MM.1S (cell line): ENCODE data around the gene TRIM54.

Source experiments
- EZH2 ChIP-seq: fragments of 300-600 bp; sonication (generic); optimal IDR thresholded peaks from 2 replicates; pipeline ENCODE3; 2017; ENCODE audit warnings: low read depth, mild to moderate bottlenecking, antibody characterized with exemption, low read length, mixed read lengths
- EZH2phosphoT487 ChIP-seq: fragments of 300-600 bp; sonication (generic); IDR thresholded peaks from 2 replicates; pipeline ENCODE4 v1.6.1; 2018; ENCODE audit warnings: antibody characterized with exemption, low read length
- TF ChIP-seq, protein P1 (sequence below): fragments of 300-600 bp; sonication (generic); IDR thresholded peaks from 2 replicates; pipeline ENCODE4 v1.5.1; 2016; ENCODE audit warnings: antibody characterized with exemption, low read length, mixed read lengths

DNA sequence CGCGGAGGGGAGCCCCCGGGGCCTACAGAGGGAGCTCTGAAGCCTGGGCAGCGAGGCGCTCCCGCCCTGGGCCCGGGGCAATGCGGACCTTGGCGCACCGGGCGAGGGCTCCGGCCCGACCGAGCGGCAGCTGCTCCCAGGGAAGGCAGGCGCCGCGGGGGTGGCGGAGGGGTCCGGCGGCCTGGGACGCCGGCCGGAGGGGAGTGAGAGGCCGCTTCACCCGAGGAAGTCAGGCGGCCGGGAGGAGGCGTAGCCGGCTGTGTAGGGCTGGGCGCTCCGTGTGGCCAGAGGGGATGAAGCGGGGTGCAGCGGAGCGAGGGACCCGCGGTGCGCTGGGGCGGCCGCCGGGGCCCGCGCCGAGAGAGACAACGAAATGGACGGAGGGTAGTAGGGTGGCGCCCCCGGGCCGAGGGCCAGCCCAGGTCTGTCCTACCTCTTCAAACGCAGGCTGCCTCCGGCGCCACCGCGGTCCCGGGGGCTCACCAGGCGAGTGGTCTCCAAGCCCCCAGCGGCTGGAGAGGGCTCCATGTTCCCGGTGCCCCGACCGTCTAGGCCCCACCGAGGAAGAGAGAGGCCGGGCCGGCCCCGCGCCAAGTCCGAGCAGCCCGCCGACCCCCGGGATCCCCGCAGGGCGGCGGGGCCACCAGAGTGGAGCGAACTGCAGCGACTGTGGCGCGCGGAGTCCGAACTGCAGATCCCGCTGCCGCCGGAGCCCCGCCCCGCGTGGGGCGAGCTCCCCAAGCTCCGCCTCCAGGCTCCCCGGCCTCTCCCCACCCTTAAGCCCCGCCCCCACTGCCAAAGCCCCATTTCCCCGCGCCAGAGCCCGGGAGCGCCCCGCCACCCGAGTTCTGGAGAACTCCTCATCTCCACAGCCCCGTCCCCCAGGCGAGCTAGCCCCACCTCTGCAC, 19.6 kb upstream of the TRIM54 start, which contains the start of gene SLC30A3:
- TF ChIP-seq, protein P1, sequence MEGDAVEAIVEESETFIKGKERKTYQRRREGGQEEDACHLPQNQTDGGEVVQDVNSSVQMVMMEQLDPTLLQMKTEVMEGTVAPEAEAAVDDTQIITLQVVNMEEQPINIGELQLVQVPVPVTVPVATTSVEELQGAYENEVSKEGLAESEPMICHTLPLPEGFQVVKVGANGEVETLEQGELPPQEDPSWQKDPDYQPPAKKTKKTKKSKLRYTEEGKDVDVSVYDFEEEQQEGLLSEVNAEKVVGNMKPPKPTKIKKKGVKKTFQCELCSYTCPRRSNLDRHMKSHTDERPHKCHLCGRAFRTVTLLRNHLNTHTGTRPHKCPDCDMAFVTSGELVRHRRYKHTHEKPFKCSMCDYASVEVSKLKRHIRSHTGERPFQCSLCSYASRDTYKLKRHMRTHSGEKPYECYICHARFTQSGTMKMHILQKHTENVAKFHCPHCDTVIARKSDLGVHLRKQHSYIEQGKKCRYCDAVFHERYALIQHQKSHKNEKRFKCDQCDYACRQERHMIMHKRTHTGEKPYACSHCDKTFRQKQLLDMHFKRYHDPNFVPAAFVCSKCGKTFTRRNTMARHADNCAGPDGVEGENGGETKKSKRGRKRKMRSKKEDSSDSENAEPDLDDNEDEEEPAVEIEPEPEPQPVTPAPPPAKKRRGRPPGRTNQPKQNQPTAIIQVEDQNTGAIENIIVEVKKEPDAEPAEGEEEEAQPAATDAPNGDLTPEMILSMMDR = no peak; the same call in 1 of the 2 replicates
- TF ChIP-seq EZH2 (peak; percentile 92), EZH2phosphoT487 (0 out of 2 replicates have a peak, but pooled peaks have one; percentile 66)
